ENCODE measurements around the gene CCR5AS. TPM values are rescaled to one million over a fixed set of nuclear protein-coding genes. Genes with fewer than 3 reads are reported as not detected.

Gene CCR5AS

GRCh38 chr3:46314517-46314916, 92.3 kb downstream of the CCR5AS start:
- no peaks in the 10 kb centered on the region for H3K9me3 ChIP-seq (ENCODE audit: low read depth)
- H3K9me2 ChIP-seq (replicated peaks; ENCODE audit: insufficient read depth) = no peaks in the 10 kb centered on the region
- DNase-seq (ENCODE audit: low spot score) = no peak
- H3K4me1 ChIP-seq (ENCODE audit: insufficient read depth) = no peaks in the 10 kb centered on the region
- H2AFZ ChIP-seq = no peak overlapping the region
- H3K27ac ChIP-seq = no peak overlapping the region
- no peaks in the 10 kb centered on the region for H3K79me2 ChIP-seq
- no peaks in the 10 kb centered on the region for H4K20me1 ChIP-seq (ENCODE audit: insufficient read depth, poor library complexity, severe bottlenecking)
- H3K27me3 ChIP-seq = no peaks in the 10 kb centered on the region
- H3K4me3 ChIP-seq = no peak overlapping the region
- H3K36me3 ChIP-seq (replicated peaks; ENCODE audit: insufficient read depth, low read depth) = no peaks in the 10 kb centered on the region
- no peak overlapping the region for H3K4me2 ChIP-seq
- TF ChIP-seq EZH2phosphoT487 (IDR thresholded peaks at IDR 0.05; ENCODE audit: low read depth, severe bottlenecking, unreplicated experiment) (no peak), EZH2 (IDR thresholded peaks at IDR 0.05; ENCODE audit: borderline replicate concordance) (no peak), CTCF (IDR thresholded peaks at IDR 0.05; ENCODE audit: poor library complexity) (no peak)

Other genes with a start within 250 kb of the CCR5AS start
- 2.7 and 3.5 TPM in 2 replicates for gene CCR1, start 198.8 kb downstream of the CCR5AS start, total RNA-seq
- gene CCR1, start 198.8 kb downstream of the CCR5AS start, polyA plus RNA-seq = 1.8 and 2.3 TPM in 2 replicates
- 0.40 TPM in 1 of 2 replicates, not detected in the other for gene CCR3, start 164.6 kb downstream of the CCR5AS start, total RNA-seq
- 0.12 TPM in 1 of 2 replicates, not detected in the other for gene CCR3, start 164.6 kb downstream of the CCR5AS start, polyA plus RNA-seq
- gene CCR2, start 53.0 kb downstream of the CCR5AS start, total RNA-seq = 0.04 and 0.23 TPM in 2 replicates
- not detected in 2 replicates for gene CCR2, start 53.0 kb downstream of the CCR5AS start, polyA plus RNA-seq
- gene CCR5, start 36.1 kb downstream of the CCR5AS start, total RNA-seq = 0.07 TPM in 1 of 2 replicates, not detected in the other
- not detected in 2 replicates for gene CCR5, start 36.1 kb downstream of the CCR5AS start, polyA plus RNA-seq
- 1.5 and 3.1 TPM in 2 replicates for gene CCRL2, start 193 bp upstream of the CCR5AS start, total RNA-seq
- gene CCRL2, start 193 bp upstream of the CCR5AS start, polyA plus RNA-seq = 1.6 and 4.0 TPM in 2 replicates
- gene LTF, start 57.8 kb upstream of the CCR5AS start, total RNA-seq = 0.40 and 1.8 TPM in 2 replicates
- gene LTF, start 57.8 kb upstream of the CCR5AS start, polyA plus RNA-seq = 0.27 TPM in 1 of 2 replicates, not detected in the other
- gene RTP3, start 90.9 kb upstream of the CCR5AS start, total RNA-seq = 0.64 and 2.0 TPM in 2 replicates
- 0.57 and 1.8 TPM in 2 replicates for gene RTP3, start 90.9 kb upstream of the CCR5AS start, polyA plus RNA-seq
- gene LRRC2, start 159.2 kb upstream of the CCR5AS start, total RNA-seq = 0.28 and 0.60 TPM in 2 replicates
- gene LRRC2, start 159.2 kb upstream of the CCR5AS start, polyA plus RNA-seq = 2.0 and 4.4 TPM in 2 replicates
- not detected in 2 replicates for gene FAM240A, start 205.5 kb upstream of the CCR5AS start, total RNA-seq
- not detected in 2 replicates for gene FAM240A, start 205.5 kb upstream of the CCR5AS start, polyA plus RNA-seq

Measured in hepatocyte (in vitro differentiated cells).